Measurements from ENCODE around the gene MBD2.

Gene MBD2

DNA sequence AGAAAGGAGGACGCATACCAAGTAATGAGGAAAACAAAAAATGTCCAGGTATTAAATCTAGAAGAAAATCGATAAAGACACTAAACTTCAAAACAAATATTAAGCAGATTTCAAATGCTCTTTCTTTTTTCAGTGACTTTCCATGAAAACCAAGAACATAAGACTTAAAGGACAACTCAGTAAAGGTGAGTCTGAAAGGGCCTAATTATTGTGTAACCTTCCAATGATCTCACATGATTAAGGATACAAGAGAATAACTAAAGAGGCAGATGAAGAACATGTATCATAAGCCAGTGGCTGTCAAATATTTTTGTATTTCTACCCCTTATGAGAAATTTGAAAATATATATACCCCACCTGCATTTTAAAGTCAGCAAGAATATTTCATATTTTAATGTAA, 30.7 kb downstream of the MBD2 start:
- no peak for DNase-seq (ENCODE audit: low read depth in 2 of 2)

GRCh38 chr18:54192900-54193299, 31.6 kb downstream of the MBD2 start:
- DNase-seq (ENCODE audit: low read depth in 2 of 2): no peak

- DNase-seq (ENCODE audit: low read depth in 2 of 2): no peak
Measured at GRCh38 chr18:54192415-54192814, 32.1 kb downstream of the MBD2 start.

GRCh38 chr18:54191352-54191751, 33.1 kb downstream of the MBD2 start:
- no peak for DNase-seq (ENCODE audit: low read depth in 2 of 2)

DNA sequence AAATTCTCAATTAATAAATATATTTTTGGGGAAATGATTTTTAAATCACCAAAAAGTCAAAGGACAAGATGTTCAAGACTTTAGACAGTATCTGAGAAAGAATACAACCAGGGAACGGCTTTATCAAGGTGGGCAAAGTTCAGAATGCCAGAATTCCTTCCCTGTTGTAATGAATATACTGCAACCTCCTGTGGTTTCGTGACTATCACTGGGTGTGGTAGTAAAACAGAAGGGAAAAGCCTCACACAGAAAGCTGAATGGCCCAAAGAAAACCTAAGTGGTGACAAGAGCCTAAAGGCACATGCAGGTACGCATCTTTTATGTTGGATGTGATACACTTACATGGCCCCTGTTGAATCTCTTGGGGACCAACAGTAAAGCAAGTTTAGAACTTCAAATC, 37.1 kb downstream of the MBD2 start:
- no peak for DNase-seq (ENCODE audit: low read depth in 2 of 2)

DNA sequence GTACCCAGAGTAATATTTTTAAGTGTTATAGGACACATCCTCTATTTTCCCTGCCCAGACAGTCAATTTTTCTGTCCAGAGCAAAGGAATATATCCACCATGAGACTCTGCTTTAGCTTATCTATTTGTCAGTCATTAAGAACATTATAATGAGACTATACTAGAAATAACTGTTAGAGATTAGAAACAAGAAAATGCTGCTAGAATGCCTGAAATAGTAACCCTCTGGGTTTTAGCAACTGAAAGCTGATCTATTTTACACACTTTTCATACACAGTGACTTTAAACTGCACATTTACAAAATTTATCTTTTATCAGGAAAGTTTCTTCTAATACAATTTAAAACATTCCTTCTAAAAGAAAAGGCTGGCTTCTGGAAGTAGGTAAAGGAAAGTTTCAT, 39.6 kb downstream of the MBD2 start:
- no peak for DNase-seq (ENCODE audit: low read depth in 2 of 2)

DNA sequence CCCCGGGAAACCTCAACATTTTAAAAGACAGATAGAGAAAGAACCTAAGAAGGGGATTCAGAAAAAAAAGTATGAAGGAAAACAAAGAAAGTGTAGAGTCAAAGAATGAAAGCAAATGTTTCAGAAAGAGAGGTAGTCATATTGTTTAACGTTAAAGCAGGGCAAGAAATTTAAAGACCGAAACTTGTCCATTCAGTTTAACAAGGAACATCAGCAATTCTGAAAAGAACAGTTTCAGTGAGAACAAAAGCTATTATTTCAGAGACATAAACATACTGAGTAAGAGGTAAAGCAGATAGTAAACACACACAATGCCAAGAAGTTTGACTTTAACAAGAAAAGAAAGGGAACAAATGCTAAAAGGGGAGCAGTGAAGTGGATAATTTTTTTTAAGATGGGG, 41.1 kb downstream of the MBD2 start:
- DNase-seq (ENCODE audit: low read depth in 2 of 2): no peak

DNA sequence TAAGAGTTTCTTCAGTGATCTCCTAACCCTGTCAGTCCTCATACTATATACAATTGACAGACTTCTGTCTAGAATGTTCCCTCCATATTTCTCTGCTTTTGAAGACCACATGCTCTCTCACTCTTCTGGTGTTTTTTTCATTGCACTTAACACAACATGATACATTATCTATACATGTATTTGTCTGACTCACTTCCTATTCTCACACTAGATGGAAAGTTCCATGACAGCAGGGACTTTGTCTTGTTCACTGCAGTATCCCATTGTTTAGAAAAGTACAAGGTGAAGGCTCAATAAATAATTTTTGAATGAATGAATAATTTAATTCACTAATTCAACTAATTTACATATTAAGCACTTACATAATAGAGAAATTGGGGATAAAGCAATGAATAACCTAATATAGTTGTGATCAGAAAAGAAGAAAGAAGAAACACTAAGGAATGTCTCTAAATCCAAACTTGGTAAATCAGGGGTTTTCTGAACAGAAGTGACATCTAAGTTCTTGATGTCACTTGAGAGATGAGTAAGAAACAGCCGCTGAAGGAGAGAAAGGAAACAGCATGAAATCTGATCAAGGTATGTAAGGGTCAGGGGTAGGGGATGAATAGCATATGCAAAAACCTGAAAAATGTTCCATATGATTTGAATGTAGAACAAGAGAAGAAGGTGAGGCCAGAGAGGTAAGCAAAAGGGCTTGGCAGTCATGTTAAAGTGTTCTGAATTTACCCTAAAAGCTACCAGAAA, 42.4 kb downstream of the MBD2 start:
- no peak for DNase-seq (ENCODE audit: low read depth in 2 of 2)

DNA sequence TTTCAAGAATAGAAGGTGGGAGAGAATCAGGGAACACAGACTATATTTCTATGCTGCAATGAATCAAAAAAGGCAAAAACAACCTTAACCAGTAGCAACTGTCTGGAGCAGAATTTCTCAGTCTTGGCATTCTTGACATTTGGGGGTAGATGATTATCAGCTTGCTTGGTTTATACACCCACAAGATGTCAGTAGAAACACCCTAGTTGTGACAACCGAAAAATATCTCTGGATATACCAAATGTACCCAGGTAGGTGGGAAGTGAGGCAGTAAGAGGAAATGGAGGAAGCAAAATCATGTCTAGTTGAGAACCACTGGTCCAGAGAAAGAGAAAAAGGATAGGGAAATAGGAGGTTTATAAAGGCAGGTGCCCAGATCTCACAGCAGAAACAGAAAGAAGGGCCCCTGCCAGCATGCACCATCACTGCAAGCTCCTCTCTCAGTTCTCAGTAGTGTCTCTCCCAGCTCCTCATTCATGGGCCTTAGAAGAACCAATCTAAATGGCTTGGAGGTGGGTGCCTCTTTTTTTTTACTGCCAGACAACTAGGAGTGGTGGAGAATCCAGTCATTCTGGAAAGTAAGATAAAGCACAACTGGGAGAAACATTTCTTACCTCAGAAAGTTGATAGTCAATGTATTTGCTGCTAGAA, 50.4 kb downstream of the MBD2 start:
- DNase-seq (ENCODE audit: low read depth in 2 of 2): no peak

DNA sequence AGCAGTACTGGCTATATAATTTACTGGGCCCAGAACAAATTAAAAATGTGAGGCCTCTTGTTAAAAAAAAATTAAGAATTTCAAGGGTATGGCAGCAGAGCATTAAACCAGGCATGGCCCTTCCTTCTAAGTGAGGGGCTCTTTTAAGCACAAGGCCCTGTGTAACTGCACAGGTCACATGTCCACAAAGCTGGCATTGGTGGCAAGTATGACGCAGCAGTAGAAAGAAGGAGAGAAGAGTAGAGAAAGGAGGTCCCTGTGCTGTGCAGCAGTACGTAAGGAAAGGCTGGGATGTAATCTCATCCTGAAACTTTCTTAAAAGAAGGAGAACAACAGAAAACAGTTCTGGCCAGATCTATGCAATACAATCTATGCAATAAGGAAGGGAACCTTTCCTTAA, 51.2 kb downstream of the MBD2 start:
- no peak for DNase-seq (ENCODE audit: low read depth in 2 of 2)

- no peak for DNase-seq (ENCODE audit: low read depth in 2 of 2)
Measured at GRCh38 chr18:54169431-54170403, 54.8 kb downstream of the MBD2 start.

DNA sequence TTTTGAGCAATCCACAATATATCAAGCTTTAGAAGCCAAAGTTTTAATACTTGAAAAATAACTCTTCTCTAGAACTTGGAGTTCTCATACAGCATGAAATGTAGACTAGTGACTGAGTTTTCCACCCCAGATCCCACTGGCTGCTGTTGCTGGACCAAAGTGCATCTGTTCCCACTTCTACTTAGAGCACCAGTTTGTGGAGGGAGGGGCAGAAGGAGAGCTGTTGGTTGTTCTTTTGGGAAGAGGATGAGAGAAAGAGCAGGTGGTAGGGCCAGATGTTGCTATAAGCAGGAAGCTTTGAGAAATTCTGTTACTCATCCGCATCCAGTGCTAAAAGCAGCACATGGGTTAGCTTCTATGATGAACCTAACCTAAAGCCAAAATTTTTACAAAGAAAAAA, 59.0 kb downstream of the MBD2 start:
- DNase-seq (ENCODE audit: low read depth in 2 of 2): no peak

DNA sequence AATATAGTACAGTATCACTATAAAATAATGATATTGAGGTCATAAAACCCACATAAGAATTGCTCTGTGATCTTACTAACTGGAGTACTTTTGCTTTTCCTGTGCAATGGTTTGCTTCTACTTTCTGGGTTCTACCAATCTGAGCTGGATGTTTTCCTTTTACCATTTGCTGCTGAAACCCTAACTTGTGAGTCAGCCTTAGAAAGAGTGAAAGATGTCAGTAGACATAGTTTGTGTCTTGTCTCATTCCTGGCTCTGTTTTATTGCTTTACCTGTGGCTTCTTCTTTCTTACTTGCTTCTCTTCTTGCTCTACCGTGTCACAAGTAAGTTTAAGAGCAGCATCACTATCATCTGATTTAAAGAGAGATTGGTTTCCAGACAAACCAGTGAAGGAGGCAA, 61.0 kb downstream of the MBD2 start:
- no peak for DNase-seq (ENCODE audit: low read depth in 2 of 2)

- no peak for DNase-seq (ENCODE audit: low read depth in 2 of 2)
Measured at GRCh38 chr18:54162431-54162830, 62.0 kb downstream of the MBD2 start.

- no peak for DNase-seq (ENCODE audit: low read depth in 2 of 2)
Measured at GRCh38 chr18:54161267-54161666, 63.2 kb downstream of the MBD2 start.

GRCh38 chr18:54159906-54160305, 64.6 kb downstream of the MBD2 start:
- no peak for DNase-seq (ENCODE audit: low read depth in 2 of 2)

- DNase-seq (ENCODE audit: low read depth in 2 of 2): no peak
Measured at GRCh38 chr18:54157646-54158385, 66.7 kb downstream of the MBD2 start.

- no peak for DNase-seq (ENCODE audit: low read depth in 2 of 2)
Measured at GRCh38 chr18:54155412-54155811, 69.1 kb downstream of the MBD2 start.

DNA sequence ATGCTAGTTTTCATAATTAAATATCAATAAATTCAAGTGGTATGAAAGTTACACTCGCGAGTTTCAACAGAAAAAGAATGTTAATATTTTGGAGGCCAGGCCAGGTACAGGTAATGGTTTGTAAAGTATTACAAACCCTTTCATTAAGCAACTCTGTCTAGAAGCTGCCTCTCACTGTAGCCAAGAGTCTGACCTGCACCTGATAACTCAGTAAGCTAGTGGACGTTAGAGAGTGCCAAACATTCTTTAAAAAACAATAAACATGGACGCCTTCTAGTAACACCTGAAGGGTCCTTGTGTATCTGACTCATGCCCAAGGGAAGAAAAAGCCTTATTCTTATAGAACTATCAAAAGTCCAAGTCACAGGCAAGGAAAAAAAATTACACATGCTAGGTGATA, 70.2 kb downstream of the MBD2 start:
- no peak for DNase-seq (ENCODE audit: low read depth in 2 of 2)

DNA sequence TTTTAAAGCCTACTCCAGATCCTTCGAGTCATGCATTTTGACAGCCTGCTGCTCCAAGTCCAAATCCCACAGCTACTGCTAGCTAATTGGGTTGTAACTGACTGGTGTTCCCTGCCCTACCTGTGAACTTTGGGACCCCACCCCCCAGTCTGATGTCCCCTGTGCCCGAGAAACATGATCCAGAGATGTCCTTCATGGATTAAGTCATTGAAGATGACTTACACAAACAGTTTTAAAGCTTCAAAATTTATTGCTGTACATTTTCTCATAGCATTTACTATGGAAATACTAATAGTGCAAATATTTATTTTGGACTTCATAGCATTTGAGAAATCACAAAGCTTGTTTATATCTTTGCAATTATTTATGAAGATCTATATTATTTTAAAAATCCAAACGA, 73.1 kb downstream of the MBD2 start:
- DNase-seq (ENCODE audit: low read depth in 2 of 2): no peak

GRCh38 chr18:54150226-54150625, 74.2 kb downstream of the MBD2 start:
- DNase-seq (ENCODE audit: low read depth in 2 of 2): no peak

Measured in activated CD4-positive, alpha-beta T cell treated with anti-CD3 and anti-CD28 coated beads for 24 hours (primary cell).